Endothelial cell of umbilical vein (primary cell): ENCODE measurements around the gene AUTS2. TPM values are rescaled to one million over a fixed set of nuclear protein-coding genes. Genes with fewer than 3 reads are reported as not detected.

Source experiments
- BruUV-seq: library from RNA; stranded (reverse); fragments of 400-500 nt; replicated peaks from 2 replicates; lab custom pipeline; 2021; lab: Mats Ljungman, UMichigan
- CTCF ChIA-PET: fragments of 300-600, 350-600 bp; sonication (Branson Sonifier 250); formaldehyde crosslinking; loops from one replicate; lab custom pipeline; 2021; ENCODE audit warnings: antibody characterized with exemption, inconsistent platforms; lab: Charles Lee
- POLR2A ChIA-PET: fragments of 300-600, 350-600 bp; sonication (Branson Sonifier 250); formaldehyde crosslinking; loops from one replicate; lab custom pipeline; 2021; ENCODE audit warnings: antibody characterized with exemption, inconsistent platforms; lab: Charles Lee
- DNase-seq: peaks from one replicate; pipeline ENCODE4 v3.0.0-alpha.2; 2011; ENCODE audit warnings: low read depth, low spot score
- FAIRE-seq: peaks from 2 replicates; lab custom pipeline; 2011; peaks lifted over from hg19 to GRCh38; lab: Jason Lieb, UNC
- H2AFZ ChIP-seq: 2 replicates; pipeline ENCODE4 v1.6.0; 2012; ENCODE audit warnings: low read depth, low read length, control low read depth, inconsistent platforms
- H3K27ac ChIP-seq: 2 replicates; pipeline ENCODE4 v1.5.1; 2011; ENCODE audit warnings: low read depth, mild to moderate bottlenecking, control low read depth, low read length, moderate library complexity; ENCODE audit not compliant: insufficient read depth
- H3K27me3 ChIP-seq, 2 experiments: 2 replicates each; pipeline versions ENCODE4 v1.6.0 to v1.6.1; 2011; ENCODE audit warnings: low read length in 2 of 2, mixed read lengths in 1 of 2; ENCODE audit not compliant: control insufficient read depth in 2 of 2, insufficient read depth in 2 of 2
- H3K36me3 ChIP-seq, 2 experiments: 2 replicates in 1 of 2; 3 replicates in 1 of 2; pipeline ENCODE4 v1.5.1; 2011; ENCODE audit warnings: low read length in 2 of 2, mild to moderate bottlenecking in 1 of 2, moderate library complexity in 1 of 2; ENCODE audit not compliant: control insufficient read depth in 2 of 2, insufficient read depth in 2 of 2; ENCODE audit errors: extremely low read depth in 1 of 2
- H3K4me1 ChIP-seq: 3 replicates; pipeline ENCODE4 v1.5.1; 2011; ENCODE audit warnings: mild to moderate bottlenecking, low read length; ENCODE audit not compliant: control insufficient read depth, insufficient read depth; ENCODE audit errors: extremely low read depth
- H3K4me2 ChIP-seq: 2 replicates; pipeline ENCODE4 v1.6.1; 2011; ENCODE audit warnings: low read length, control low read depth, mixed read lengths; ENCODE audit not compliant: insufficient read depth
- H3K4me3 ChIP-seq, 3 experiments: fragments of 200-600 bp in 1 of 3; sonication (generic), shearing (Covaris generic) in 1 of 3; replicated peaks in 1 of 3; 2 replicates each; pipeline ENCODE4 v1.5.1; 2011 to 2016; ENCODE audit warnings: control low read depth in 3 of 3, low read length in 3 of 3, mild to moderate bottlenecking in 2 of 3, inconsistent platforms in 1 of 3, low read depth in 1 of 3, moderate library complexity in 1 of 3; ENCODE audit not compliant: insufficient read depth in 1 of 3
- H3K79me2 ChIP-seq: 2 replicates; pipeline ENCODE4 v1.6.0; 2012; ENCODE audit warnings: low read length, inconsistent platforms; ENCODE audit not compliant: control insufficient read depth, insufficient read depth
- H3K9ac ChIP-seq: replicated peaks from 2 replicates; pipeline ENCODE3; 2011; ENCODE audit warnings: low read length, control low read depth; ENCODE audit not compliant: insufficient read depth; ENCODE audit errors: extremely low read depth
- H3K9me1 ChIP-seq: replicated peaks from 3 replicates; pipeline ENCODE4 v1.6.0; 2011; ENCODE audit warnings: mild to moderate bottlenecking, low read length; ENCODE audit not compliant: control insufficient read depth, insufficient read depth; ENCODE audit errors: extremely low read depth
- H3K9me3 ChIP-seq: replicated peaks from 2 replicates; pipeline ENCODE4 v1.5.1; 2012; ENCODE audit warnings: low read length, inconsistent platforms; ENCODE audit not compliant: control insufficient read depth, insufficient read depth
- H4K20me1 ChIP-seq: replicated peaks from 2 replicates; pipeline ENCODE3; 2011; ENCODE audit warnings: mild to moderate bottlenecking, low read length; ENCODE audit not compliant: control insufficient read depth, insufficient read depth; ENCODE audit errors: extremely low read depth
- EZH2 ChIP-seq: IDR thresholded peaks from 2 replicates; pipeline ENCODE4 v1.6.1; 2012; ENCODE audit warnings: borderline replicate concordance, low read depth, mild to moderate bottlenecking, moderate library complexity, low read length, inconsistent platforms; ENCODE audit not compliant: severe bottlenecking
- FOS ChIP-seq: IDR thresholded peaks from 2 replicates; pipeline ENCODE4 v1.6.1; 2011; ENCODE audit warnings: mild to moderate bottlenecking, low read length, moderate library complexity, borderline replicate concordance; ENCODE audit not compliant: insufficient read depth
- GATA2 ChIP-seq: IDR thresholded peaks from 2 replicates; pipeline ENCODE4 v1.7.0; 2011; ENCODE audit warnings: low read depth, mild to moderate bottlenecking, moderate library complexity, mixed read lengths, low read length; ENCODE audit not compliant: insufficient read length, insufficient read depth
- JUN ChIP-seq: IDR thresholded peaks from 2 replicates; pipeline ENCODE4 v1.6.1; 2011; ENCODE audit warnings: borderline replicate concordance, low read depth; ENCODE audit not compliant: insufficient read length, insufficient read depth
- MYC ChIP-seq: IDR thresholded peaks from one replicate; pipeline ENCODE4 v1.6.1; 2011; ENCODE audit warnings: mild to moderate bottlenecking, low read depth, low read length
- POLR2A ChIP-seq: IDR thresholded peaks from 2 replicates; pipeline ENCODE4 v1.6.1; 2012; ENCODE audit warnings: low read depth, mild to moderate bottlenecking, control low read depth, low read length
- POLR2AphosphoS5 ChIP-seq: IDR thresholded peaks from 2 replicates; pipeline ENCODE4 v1.6.1; 2012; ENCODE audit warnings: low read depth, mild to moderate bottlenecking, control low read depth, low read length, moderate library complexity; ENCODE audit not compliant: insufficient read depth
- dilution Hi-C: fragments of 300-500 bp; cut with MboI; formaldehyde crosslinking; loops from one replicate; pipeline ENCODE4 v1.15.0; 2019; ENCODE audit warnings: low sequenced_read_pairs; ENCODE audit not compliant: extremely low pct_ligation_motif_present
- intact Hi-C: fragments of 100-400 bp; cut with micrococcal nuclease; formaldehyde crosslinking; loops from one replicate; pipeline ENCODE4 v1.10.0; 2022
- polyA plus RNA-seq, 4 experiments: library from polyadenylated mRNA; depleted of rRNA in 3 of 4; stranded (reverse) in 3 of 4; unstranded in 1 of 4; fragments of >200 nt; gene quantifications; 2 replicates each; pipeline versions ENCODE4 v1.2.1 to v1.2.3, GENCODE V29; 2011 to 2012; ENCODE audit warnings: missing spikeins in 1 of 4
- total RNA-seq: library from RNA; stranded (reverse); gene quantifications from 2 replicates; pipeline ENCODE4 v1.2.3, GENCODE V29; 2021
- TF ChIP-seq, protein P1 (sequence below): IDR thresholded peaks from 2 replicates; pipeline ENCODE4 v1.6.1; 2011; ENCODE audit not compliant: insufficient read depth, insufficient read length
- TF ChIP-seq, protein P2 (sequence below), 2 donors: IDR thresholded peaks; 1 replicate in 1 of 2; 2 replicates in 1 of 2; pipeline ENCODE4 v1.5.1; 2011; ENCODE audit warnings: low read length in 2 of 2, mild to moderate bottlenecking in 2 of 2, moderate library complexity in 2 of 2, control low read depth in 1 of 2, inconsistent platforms in 1 of 2, low read depth in 1 of 2; ENCODE audit not compliant: insufficient read depth in 1 of 2; ENCODE audit errors: extremely low read depth in 1 of 2

AUTS2 gene
- total and polyA plus RNA-seq, 2 donors (not counting 3 experiments of a cell fraction or from before 2014, with no cell fraction given) = 0.59 to 8.0 TPM

DNA sequence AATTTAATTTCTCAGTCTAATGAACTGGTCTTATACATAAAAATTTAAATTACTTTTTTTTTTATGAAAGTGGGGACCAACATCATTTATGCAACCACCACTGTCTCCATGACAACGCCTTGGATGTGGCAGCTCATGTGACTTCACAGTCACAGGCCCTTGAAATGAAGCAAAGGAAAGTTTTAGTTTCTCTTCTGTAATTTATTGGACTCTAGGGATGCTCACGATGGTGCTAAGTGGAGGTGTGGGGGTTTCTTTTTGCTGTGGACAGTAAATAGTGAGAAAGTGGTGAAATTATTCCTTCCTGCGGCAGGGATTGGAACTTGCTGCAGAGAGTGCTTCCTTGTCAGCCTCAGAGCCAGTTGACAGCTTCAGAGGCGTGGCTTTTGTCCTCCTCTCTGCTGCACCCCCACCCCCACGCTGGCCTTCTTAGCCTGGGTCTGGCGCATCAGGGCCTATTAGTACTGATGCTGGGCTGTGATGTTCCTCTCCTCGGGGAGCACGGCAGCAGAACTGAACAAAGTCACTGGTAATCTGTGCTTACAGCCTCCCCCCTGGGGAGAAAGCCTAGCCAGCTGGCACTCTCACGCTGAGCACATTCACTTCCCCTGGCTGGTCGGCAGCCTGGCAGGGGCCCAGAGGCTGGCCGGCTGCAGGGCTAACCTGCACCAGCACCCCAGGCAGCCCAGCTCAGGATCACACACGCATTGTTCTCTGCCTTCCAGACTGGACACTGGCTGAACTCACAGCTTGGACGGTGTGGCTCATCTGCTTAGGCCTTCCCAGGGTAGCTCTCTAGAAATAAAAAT is 1016.2 kb downstream of the AUTS2 start:
- no peak for DNase-seq
- Histone ChIP-seq H3K36me3 (no peaks in the 10 kb centered on the region), H3K27ac (no peak overlapping the region), H3K9me1 (no peaks in the 10 kb centered on the region), H3K27me3 (no peaks in the 10 kb centered on the region), H3K9me3 (peaks cover 3% of the 10 kb centered on the region), H3K4me3 (no peak overlapping the region), H2AFZ (no peak overlapping the region), H3K4me2 (no peak overlapping the region), H3K4me1 (no peaks in the 10 kb centered on the region), H3K79me2 (no peaks in the 10 kb centered on the region), H4K20me1 (no peaks in the 10 kb centered on the region), H3K9ac (no peak overlapping the region)
- ChIA-PET CTCF (no interaction called here), POLR2A (no interaction called here)
- dilution Hi-C loops = no loop called here
- intact Hi-C loops = no loop called here
- TF ChIP-seq, protein P1, sequence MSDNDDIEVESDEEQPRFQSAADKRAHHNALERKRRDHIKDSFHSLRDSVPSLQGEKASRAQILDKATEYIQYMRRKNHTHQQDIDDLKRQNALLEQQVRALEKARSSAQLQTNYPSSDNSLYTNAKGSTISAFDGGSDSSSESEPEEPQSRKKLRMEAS = no peak
- TF ChIP-seq, protein P2, sequence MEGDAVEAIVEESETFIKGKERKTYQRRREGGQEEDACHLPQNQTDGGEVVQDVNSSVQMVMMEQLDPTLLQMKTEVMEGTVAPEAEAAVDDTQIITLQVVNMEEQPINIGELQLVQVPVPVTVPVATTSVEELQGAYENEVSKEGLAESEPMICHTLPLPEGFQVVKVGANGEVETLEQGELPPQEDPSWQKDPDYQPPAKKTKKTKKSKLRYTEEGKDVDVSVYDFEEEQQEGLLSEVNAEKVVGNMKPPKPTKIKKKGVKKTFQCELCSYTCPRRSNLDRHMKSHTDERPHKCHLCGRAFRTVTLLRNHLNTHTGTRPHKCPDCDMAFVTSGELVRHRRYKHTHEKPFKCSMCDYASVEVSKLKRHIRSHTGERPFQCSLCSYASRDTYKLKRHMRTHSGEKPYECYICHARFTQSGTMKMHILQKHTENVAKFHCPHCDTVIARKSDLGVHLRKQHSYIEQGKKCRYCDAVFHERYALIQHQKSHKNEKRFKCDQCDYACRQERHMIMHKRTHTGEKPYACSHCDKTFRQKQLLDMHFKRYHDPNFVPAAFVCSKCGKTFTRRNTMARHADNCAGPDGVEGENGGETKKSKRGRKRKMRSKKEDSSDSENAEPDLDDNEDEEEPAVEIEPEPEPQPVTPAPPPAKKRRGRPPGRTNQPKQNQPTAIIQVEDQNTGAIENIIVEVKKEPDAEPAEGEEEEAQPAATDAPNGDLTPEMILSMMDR (IDR thresholded peaks at IDR 0.05; ENCODE audit: extremely low read depth in 1 of 2, insufficient read depth in 1 of 2, low read depth in 1 of 2, low read length in 2 of 2) = no peak
- TF ChIP-seq POLR2A = no peak
- TF ChIP-seq POLR2AphosphoS5 = no peak
- no peak for TF ChIP-seq GATA2
- TF ChIP-seq JUN = no peak
- no peak for TF ChIP-seq MYC
- no peak for TF ChIP-seq EZH2
- no peak for TF ChIP-seq FOS
- no TSS peak for BruUV-seq
- no peak for FAIRE-seq
